Activated T-cell treated with anti-CD3 and anti-CD28 coated beads, Interleukin-2, amount 50 U/mL, for 4 hours (primary cell): ENCODE results near the gene C19orf38. TPM values are rescaled to one million over a fixed set of nuclear protein-coding genes. Genes with fewer than 3 reads are reported as not detected.

ENCODE experiments used
- ATAC-seq, 2 donors: fragments of 200-7000 bp; cut with Tn5 transposase; one replicate each; pipeline ENCODE4 v1.10.0; 2021
- DNase-seq: peaks from one replicate; pipeline ENCODE4 v3.0.0-alpha.2; 2020
- H3K27me3 Mint-ChIP-seq: one replicate; pipeline ENCODE4 v1.8.0; 2021; ENCODE audit warnings: low read depth, mixed read lengths
- H3K36me3 Mint-ChIP-seq: one replicate; pipeline ENCODE4 v1.8.0; 2022; ENCODE audit warnings: mixed read lengths; ENCODE audit not compliant: insufficient read depth
- H3K4me1 Mint-ChIP-seq: one replicate; pipeline ENCODE4 v1.8.0; 2021; ENCODE audit warnings: low read depth, mixed read lengths
- H3K4me3 Mint-ChIP-seq: one replicate; pipeline ENCODE4 v1.8.0; 2021; ENCODE audit warnings: mild to moderate bottlenecking, moderate library complexity, mixed read lengths
- H3K9me3 Mint-ChIP-seq: one replicate; pipeline ENCODE4 v1.8.0; 2021; ENCODE audit warnings: mixed read lengths
- total RNA-seq, 3 donors: library from RNA; stranded (reverse); gene quantifications; one replicate each; pipeline ENCODE4 v1.2.1, GENCODE V29; 2021

Gene C19orf38
- total RNA-seq, 3 donors from 2014 or later, result 0.55 to 0.99 TPM; not detected in 1

DNA sequence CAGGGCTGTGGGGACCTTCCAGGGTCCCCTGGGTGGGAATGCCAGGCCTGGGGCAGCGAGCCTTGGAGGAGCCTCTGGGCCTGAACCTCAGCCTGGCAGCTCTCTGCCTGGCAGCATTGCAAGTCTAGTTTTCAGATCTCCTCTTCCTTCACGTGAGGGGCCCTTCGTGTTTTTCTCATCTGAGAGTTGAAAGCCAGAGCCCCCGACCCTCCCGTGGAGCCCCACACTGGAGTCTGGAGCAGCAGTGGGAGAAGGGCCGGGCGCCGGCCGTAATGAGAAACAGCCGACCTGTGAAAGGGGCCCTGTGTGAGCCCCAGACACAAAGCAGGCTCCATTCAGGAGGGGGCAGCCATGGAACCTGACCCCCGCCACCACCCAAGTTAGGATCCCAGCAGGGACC, 31.5 kb upstream of the C19orf38 start:
- Mint-ChIP-seq H3K36me3 (peaks cover 26% of the 10 kb centered on the region), H3K27me3 (no peaks in the 10 kb centered on the region), H3K4me3 (no peak overlapping the region), H3K9me3 (no peaks in the 10 kb centered on the region), H3K4me1 (peaks cover 14% of the 10 kb centered on the region)
- no peak for ATAC-seq
- DNase-seq, result no peak

DNA sequence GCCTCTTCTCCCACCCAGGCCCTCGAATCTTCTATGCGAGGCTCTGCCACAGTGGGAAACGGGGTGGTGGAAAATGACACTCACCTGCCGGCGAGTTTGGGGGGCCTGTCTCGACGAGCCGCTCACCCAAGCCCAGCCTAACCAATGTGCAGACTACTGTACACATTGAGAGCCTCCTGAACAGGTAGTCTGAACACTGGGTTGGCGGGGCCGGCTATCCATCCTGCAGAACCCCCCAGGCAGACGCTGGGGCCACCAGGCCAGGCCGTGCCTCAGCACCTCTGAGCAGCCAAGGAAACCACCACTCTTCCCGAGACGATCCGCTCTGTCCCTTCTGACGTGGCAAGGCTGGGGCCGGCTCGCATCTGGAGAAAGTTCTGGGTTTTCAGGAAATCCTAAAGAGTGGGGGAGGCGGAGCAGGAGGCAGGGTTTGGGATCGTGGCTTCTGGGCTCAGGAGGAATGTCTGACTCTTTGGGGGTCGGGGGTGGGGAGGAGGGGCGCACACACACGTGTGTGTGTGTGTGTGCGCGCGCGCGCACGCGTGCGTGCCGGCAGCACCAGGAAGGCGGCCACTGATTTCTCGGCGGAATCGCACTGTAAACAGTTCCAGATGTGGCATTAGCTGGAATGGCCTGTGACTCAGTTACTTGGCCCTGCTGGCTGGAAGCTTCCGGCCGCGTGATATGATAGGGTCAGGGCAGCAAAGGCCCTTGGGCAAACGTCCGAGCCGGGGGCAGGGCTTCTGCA, 30.8 kb upstream of the C19orf38 start:
- Mint-ChIP-seq H3K4me3 (no peak overlapping the region), H3K27me3 (no peaks in the 10 kb centered on the region), H3K9me3 (no peaks in the 10 kb centered on the region), H3K4me1 (peaks cover 14% of the 10 kb centered on the region), H3K36me3 (peaks cover 26% of the 10 kb centered on the region)
- no peak for DNase-seq
- ATAC-seq, result no peak

DNA sequence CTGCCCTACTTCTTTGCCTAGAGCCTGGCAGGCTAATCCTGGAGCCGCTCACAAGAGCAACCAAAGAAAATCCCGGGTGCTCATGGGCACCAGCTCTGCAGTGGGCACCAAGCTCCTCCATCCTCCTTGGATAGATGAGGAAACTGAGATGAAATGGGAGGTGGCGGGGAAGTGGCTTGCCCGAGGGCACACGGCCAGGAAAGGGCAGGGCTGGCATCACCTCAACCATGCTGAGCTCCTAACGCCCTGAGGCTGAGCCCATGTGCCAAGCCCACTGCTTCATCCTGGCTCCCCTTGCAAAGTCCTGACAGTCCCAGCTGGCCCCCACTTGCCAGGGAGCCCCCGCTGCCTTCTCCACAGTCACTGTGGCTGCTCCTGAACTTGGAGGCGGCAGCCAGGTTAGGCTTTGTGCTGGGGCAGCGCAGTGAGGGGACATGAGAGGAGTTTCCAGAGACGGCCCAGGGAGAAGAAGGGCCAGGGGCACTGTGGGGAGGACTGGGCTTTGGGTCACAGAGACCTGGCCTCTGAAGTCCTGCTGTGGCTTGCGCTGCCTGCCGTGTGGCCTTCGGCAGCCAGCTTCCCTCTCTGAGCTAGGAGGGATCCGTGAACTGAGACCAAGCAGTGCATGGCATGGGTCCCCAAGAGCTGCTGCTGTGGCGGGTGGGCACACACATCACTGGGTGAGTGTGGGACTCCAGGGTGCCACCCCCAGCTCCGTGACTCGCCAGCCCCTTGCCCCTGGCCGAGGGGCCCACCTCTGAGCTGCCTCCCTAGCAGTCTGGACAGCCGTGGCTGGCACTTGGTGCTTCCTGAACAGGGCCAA, 29.7 kb upstream of the C19orf38 start:
- H3K27me3 Mint-ChIP-seq, result no peaks in the 10 kb centered on the region
- DNase-seq (no peak), ATAC-seq (no peak)
- no peak overlapping the region for H3K4me3 Mint-ChIP-seq
- H3K36me3 Mint-ChIP-seq, result peaks cover 22% of the 10 kb centered on the region
- H3K9me3 Mint-ChIP-seq, result no peaks in the 10 kb centered on the region
- peaks cover 7% of the 10 kb centered on the region for H3K4me1 Mint-ChIP-seq

DNA sequence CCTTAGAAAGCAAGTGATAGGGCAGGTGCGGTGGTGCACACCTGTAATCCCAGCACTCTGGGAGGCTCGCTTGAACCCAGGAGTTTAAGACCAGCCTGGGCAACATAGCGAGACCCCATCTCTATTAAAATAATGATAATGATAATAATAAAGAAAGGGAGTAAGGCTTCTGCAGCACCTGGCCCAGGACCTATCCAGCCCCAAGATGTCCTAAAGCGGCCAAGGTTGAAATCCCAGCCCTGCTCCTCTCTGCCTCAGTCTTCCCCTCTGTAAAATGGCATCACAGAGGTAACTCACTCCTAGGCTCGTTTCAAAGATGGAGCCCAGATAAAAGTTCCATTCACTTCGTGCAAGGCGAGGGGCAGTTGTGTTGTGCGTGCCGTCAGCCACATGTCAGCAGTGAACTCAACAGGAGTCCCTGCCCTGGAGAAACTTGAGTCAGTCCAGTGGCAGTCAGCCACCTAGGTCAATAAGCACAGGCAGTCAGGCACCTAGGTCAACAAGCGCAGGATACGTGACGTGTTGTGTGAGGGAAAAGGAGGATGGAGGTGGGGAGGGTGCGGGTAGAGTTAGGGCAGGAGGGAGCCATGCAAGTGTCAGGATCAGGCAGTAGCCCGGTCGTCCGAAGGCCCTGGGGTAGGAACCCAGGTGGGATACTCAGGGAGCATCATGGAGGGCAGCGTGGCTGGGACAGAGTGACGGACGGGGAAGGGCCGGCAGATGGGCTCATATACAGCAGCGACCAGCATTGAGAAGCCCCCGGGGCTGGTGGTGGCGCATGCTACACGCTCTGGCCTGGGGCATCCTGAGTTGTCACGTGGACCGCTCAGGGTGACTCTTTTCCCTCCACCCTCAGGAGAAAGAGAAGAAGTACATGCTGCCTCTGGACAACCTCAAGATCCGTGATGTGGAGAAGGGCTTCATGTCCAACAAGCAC, 28.8 kb upstream of the C19orf38 start:
- H3K4me3 Mint-ChIP-seq, result no peak overlapping the region
- peaks cover 23% of the 10 kb centered on the region for H3K36me3 Mint-ChIP-seq
- DNase-seq, result no peak
- ATAC-seq, result no peak
- peaks cover 7% of the 10 kb centered on the region for H3K4me1 Mint-ChIP-seq
- no peaks in the 10 kb centered on the region for H3K9me3 Mint-ChIP-seq
- no peaks in the 10 kb centered on the region for H3K27me3 Mint-ChIP-seq

DNA sequence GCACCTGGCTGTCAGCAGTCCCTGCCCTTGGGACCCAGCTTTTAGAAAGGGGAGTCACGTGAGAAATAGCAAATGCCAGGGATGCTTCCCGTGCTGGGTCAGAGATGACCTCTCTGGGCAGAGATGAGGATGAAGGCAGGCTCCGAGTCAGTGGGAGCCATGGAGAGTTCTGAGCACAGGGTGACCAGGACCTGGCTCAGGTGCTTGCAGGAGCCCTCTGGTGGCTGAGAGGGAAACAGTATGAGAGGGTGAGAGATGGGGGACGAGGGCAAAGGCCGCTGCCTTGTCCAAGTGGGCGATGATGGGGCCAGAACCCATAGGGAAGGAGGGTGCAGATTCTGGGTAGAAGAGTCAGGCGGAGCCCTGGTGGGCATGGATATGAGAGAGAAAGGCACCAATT, 28.0 kb upstream of the C19orf38 start:
- no peaks in the 10 kb centered on the region for H3K27me3 Mint-ChIP-seq
- peak; percentile 58 to 68 for ATAC-seq
- DNase-seq, result no peak
- H3K9me3 Mint-ChIP-seq, result no peaks in the 10 kb centered on the region
- H3K4me1 Mint-ChIP-seq, result peaks cover 2% of the 10 kb centered on the region
- H3K36me3 Mint-ChIP-seq, result peaks cover 23% of the 10 kb centered on the region
- H3K4me3 Mint-ChIP-seq, result no peak overlapping the region

DNA sequence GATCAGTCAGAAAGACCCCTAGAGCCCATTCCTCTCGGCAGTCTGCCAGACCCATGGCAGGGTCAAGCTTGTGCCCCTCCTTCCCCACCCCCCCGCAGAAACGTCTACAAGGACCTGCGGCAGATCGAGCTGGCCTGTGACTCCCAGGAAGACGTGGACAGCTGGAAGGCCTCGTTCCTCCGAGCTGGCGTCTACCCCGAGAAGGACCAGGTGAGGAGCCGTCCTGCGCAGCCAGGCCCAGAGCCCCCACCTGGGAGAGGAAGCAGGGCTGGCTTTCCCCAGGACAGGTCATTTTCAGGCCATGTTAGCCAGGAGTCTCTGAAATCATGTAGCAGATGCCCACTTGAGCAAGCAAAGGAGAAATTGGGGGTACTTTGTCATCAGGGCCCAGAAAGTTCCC, 24.5 kb upstream of the C19orf38 start:
- ATAC-seq, result no peak
- H3K4me1 Mint-ChIP-seq, result peaks cover 2% of the 10 kb centered on the region
- no peaks in the 10 kb centered on the region for H3K27me3 Mint-ChIP-seq
- no peak overlapping the region for H3K4me3 Mint-ChIP-seq
- peaks cover 29% of the 10 kb centered on the region for H3K36me3 Mint-ChIP-seq
- DNase-seq, result no peak
- H3K9me3 Mint-ChIP-seq, result no peaks in the 10 kb centered on the region

- Mint-ChIP-seq H3K4me1 (no peaks in the 10 kb centered on the region), H3K4me3 (no peak overlapping the region), H3K9me3 (no peaks in the 10 kb centered on the region), H3K27me3 (no peaks in the 10 kb centered on the region), H3K36me3 (peaks cover 12% of the 10 kb centered on the region)
- no peak for ATAC-seq
- DNase-seq, result no peak
Observed at GRCh38 chr19:10826231-10826630, 22.0 kb upstream of the C19orf38 start.

DNA sequence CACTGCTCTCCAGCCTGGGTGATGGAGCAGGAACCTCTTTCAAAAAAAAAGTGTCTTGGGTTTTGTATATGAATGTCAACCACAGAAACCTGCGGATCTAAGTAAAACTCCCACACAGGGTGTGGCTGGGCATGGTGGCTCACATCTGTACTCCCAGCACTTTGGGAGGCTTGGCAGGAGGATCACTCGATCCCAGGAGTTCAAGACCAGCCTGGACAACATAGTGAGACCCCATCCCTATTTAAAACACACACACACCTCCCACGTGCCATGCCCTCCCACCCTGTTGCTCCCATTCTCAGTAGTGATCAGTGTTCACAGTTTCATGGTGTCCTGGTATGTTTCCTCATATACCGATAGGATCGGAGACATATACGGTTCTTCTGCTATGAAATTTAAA, 21.4 kb upstream of the C19orf38 start:
- H3K36me3 Mint-ChIP-seq, result peaks cover 12% of the 10 kb centered on the region
- H3K4me3 Mint-ChIP-seq, result no peak overlapping the region
- DNase-seq (no peak), ATAC-seq (no peak)
- H3K9me3 Mint-ChIP-seq, result no peaks in the 10 kb centered on the region
- no peaks in the 10 kb centered on the region for H3K4me1 Mint-ChIP-seq
- H3K27me3 Mint-ChIP-seq, result no peaks in the 10 kb centered on the region

- no peaks in the 10 kb centered on the region for H3K27me3 Mint-ChIP-seq
- ATAC-seq (no peak), DNase-seq (no peak)
- H3K36me3 Mint-ChIP-seq, result peaks cover 13% of the 10 kb centered on the region
- H3K9me3 Mint-ChIP-seq, result no peaks in the 10 kb centered on the region
- no peak overlapping the region for H3K4me3 Mint-ChIP-seq
- no peaks in the 10 kb centered on the region for H3K4me1 Mint-ChIP-seq
Observed at GRCh38 chr19:10828981-10829821, 19.0 kb upstream of the C19orf38 start.

DNA sequence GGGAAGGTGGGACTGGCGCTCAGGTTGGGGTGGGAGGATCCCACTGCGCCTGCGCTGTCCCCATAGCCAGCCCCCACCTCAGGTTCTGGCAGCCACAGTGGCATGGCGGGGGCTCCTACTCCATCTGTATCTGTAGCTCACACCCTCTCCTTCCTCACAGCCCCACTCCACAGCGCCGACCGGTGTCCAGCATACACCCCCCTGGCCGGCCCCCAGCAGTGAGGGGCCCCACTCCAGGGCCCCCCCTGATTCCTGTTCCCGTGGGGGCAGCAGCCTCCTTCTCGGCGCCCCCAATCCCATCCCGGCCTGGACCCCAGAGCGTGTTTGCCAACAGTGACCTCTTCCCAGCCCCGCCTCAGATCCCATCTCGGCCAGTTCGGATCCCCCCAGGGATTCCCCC, 18.2 kb upstream of the C19orf38 start:
- Mint-ChIP-seq H3K4me3 (no peak overlapping the region), H3K27me3 (no peaks in the 10 kb centered on the region), H3K36me3 (peaks cover 8% of the 10 kb centered on the region), H3K4me1 (no peaks in the 10 kb centered on the region), H3K9me3 (no peaks in the 10 kb centered on the region)
- ATAC-seq (no peak), DNase-seq (no peak)

DNA sequence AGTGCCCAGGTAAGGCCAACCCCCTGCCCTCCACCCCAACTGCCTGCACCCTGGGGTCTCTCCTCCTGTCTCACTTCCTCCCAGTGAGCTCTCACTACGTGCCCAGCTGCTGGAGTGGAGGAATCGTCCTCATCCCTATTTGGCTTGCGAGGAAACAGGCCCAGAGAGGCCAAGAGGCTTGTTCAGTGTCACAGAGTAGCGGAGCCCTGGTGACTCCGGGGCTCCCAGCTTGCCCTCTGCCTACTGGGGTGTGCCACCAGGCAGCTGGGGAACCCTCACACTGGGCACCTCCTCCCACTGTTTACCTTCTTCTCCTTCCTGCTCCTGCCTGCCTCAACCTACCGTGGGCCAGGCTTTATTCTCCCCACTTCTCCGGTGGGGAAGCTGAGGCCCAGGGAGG, 17.8 kb upstream of the C19orf38 start:
- no peaks in the 10 kb centered on the region for H3K27me3 Mint-ChIP-seq
- ATAC-seq (no peak), DNase-seq (no peak)
- no peak overlapping the region for H3K4me3 Mint-ChIP-seq
- H3K36me3 Mint-ChIP-seq, result peaks cover 9% of the 10 kb centered on the region
- no peaks in the 10 kb centered on the region for H3K9me3 Mint-ChIP-seq
- H3K4me1 Mint-ChIP-seq, result peaks cover 1% of the 10 kb centered on the region

DNA sequence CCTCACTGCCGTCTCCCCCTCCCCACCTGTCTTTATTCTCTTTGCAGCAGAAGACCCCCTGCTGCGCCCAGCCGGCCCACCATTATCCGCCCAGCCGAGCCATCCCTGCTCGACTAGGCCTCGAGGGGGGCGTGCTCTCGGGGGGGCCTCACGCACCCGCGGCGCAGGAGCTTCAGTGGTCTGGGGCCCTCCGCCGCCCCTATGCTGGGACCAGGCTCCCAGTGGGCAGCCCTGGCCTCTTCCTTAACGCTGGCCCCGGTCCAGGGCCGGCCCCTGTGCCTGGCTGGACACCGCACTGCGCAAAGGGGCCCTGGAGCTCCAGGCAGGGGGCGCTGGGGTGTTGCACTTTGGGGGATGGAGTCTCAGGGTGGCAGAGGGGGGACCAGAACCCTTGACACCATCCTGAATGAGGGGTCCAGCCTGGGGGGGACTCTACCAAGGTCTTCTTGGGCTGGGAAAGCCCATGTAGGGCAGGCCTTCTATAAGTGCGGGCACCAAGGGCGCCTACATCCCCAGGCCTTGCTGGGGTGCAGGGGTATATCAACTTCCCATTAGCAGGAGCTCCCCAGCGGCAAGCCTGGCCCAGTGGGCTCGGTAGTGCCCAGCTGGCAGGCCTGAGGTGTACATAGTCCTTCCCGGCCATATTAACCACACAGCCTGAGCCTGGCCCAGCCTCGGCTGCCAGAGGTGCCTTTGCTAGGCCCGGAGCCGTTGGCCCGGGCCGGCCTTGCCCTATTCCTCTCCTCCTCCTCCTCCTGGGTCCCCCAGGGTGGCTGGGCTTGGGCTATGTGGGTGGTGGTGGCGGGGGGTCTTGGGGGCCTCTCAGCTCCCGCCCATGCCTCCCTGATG, 17.1 kb upstream of the C19orf38 start:
- peaks cover 8% of the 10 kb centered on the region for H3K36me3 Mint-ChIP-seq
- H3K4me3 Mint-ChIP-seq, result no peak overlapping the region
- H3K27me3 Mint-ChIP-seq, result no peaks in the 10 kb centered on the region
- no peak for DNase-seq
- no peaks in the 10 kb centered on the region for H3K9me3 Mint-ChIP-seq
- peaks cover 4% of the 10 kb centered on the region for H3K4me1 Mint-ChIP-seq
- ATAC-seq, result no peak
